Spleen (tissue), 7 donors: ENCODE results near the gene BCAR3.

Source experiments
- CTCF ChIP-seq, 11 experiments: fragments of 200-600 bp in 7 of 11; fragments of 450-650 bp in 4 of 11; sonication (generic) in 4 of 11; IDR thresholded peaks in 8 of 11; conservative IDR thresholded peaks in 3 of 11; 1 replicate in 7 of 11; 2 replicates in 4 of 11; pipeline versions ENCODE4 v1.4.0 to v1.8.0; 2016 to 2021; ENCODE audit warnings: antibody characterized with exemption in 11 of 11, inconsistent platforms in 4 of 11, mild to moderate bottlenecking in 1 of 11
- POLR2AphosphoS5 ChIP-seq, 3 donors: sonication (generic); formaldehyde crosslinking; IDR thresholded peaks; one replicate each; pipeline ENCODE4 v1.5.1; 2017; ENCODE audit warnings: antibody characterized with exemption in 3 of 3
- donor health status: DM: no; HTN: no; CAD: no; lungs with moderate emphysema.
- donor health status: DM: no; HTN: no; CAD: no.
- donor health status: DM: no; HTN: no; CAD: no.

GRCh38 chr1:93728480-93729131 is 47.0 kb upstream of the BCAR3 start:
- TF ChIP-seq POLR2AphosphoS5 (IDR thresholded peaks at IDR 0.05) (no peak), CTCF (IDR thresholded peaks at IDR 0.05 in 8 of 11, conservative IDR thresholded peaks at IDR 0.05 in 3 of 11) (no peak)
